K562 (cell line): ENCODE measurements around the gene RNU6-1. TPM values are rescaled to one million over a fixed set of nuclear protein-coding genes. Genes with fewer than 3 reads are reported as not detected.

Experiments used
- CREB1 ChIP-seq, 2 experiments: sonication (generic) in 1 of 2; formaldehyde crosslinking in 1 of 2; IDR thresholded peaks; 2 replicates each; pipeline versions ENCODE4 v1.6.1 to v1.8.0; 2012 to 2022; ENCODE audit warnings: inconsistent platforms in 1 of 2, mild to moderate bottlenecking in 1 of 2, missing genetic modification reagents in 1 of 2, moderate library complexity in 1 of 2
- MLLT1 ChIP-seq, 2 experiments: fragments of 450-650 bp; IDR thresholded peaks; 2 replicates each; pipeline ENCODE4 v1.6.1; 2016
- polyA plus RNA-seq, 8 experiments: library from polyadenylated mRNA; depleted of rRNA in 4 of 8; stranded (reverse) in 5 of 8; unstranded in 3 of 8; fragments of >200 nt; fragmentation: Nextera tagmentation in 2 of 8; fragmentation: Illumina TruSeq in 1 of 8; extraction: Ambion mirVana in 2 of 8; extraction: Trizol in 1 of 8; gene quantifications; 2 replicates each; pipeline versions ENCODE4 v1.2.1 to v1.2.3, GENCODE V29; 2011 to 2014; ENCODE audit warnings: inconsistent platforms in 1 of 8, missing spikeins in 1 of 8
- total RNA-seq, 7 experiments: library from RNA; depleted of rRNA in 6 of 7; stranded (reverse); fragments of >200 nt in 6 of 7; fragmentation: Illumina TruSeq in 2 of 7; extraction: Trizol in 2 of 7; gene quantifications; 2 replicates each; pipeline versions ENCODE4 v1.2.1 to v1.2.3, GENCODE V29; 2011 to 2021; ENCODE audit warnings: low replicate concordance in 1 of 7
- TF ChIP-seq, protein P1 (sequence below), 3 experiments: IDR thresholded peaks in 2 of 3; conservative IDR thresholded peaks in 1 of 3; 2 replicates each; pipeline ENCODE4 v1.5.1; 2011 to 2012; ENCODE audit warnings: low read length in 3 of 3, mild to moderate bottlenecking in 3 of 3, control low read depth in 2 of 3, improper control_type of control experiment in 1 of 3, inconsistent platforms in 1 of 3, low read depth in 1 of 3, mixed read lengths in 1 of 3, moderate library complexity in 1 of 3; ENCODE audit not compliant: insufficient read depth in 2 of 3

Gene RNU6-1
- total and polyA plus RNA-seq, 9 of the 15 experiments (the other 6 are each of a cell fraction or from before 2014, with no cell fraction given) = not detected

DNA sequence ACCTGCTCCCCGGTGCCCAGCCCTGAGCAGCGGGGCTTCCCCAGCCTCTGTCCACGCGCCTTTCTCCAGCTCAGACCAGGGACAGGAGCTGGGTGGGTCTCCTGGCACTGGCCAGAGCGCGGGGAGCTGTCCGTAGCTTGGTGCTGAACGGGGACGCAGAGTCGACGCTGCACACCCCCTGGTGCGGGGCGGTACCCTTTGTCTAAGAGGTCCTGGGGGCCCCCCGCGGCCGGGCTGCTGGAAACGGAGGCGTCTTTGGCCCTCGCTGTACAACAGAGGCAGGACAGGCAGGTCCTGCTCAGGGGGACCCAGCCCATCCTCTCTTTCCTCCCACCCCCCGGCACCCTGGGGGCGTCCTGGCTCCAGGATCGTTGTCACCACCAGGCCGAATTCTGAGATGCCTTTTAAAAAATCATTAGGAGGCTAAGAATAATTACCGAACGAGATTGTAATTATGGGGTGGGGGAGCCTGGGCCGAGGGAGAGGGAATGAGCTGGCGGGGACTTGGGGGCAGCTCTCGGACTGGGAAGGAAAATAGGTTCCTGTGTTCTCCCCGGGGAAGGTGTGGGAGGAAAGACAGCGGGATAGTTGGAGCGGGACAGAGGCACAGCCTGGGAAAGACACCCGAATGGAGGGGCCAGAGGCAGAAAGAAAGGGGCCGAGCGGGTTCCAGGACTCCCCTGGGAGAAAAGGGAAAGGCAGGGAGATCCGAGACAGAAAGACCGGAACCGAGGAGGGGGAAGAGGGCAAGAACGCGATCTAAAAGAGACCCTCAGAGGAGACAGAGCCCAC, 18.7 kb downstream of the RNU6-1 start (continued):
- TF ChIP-seq, protein P1, sequence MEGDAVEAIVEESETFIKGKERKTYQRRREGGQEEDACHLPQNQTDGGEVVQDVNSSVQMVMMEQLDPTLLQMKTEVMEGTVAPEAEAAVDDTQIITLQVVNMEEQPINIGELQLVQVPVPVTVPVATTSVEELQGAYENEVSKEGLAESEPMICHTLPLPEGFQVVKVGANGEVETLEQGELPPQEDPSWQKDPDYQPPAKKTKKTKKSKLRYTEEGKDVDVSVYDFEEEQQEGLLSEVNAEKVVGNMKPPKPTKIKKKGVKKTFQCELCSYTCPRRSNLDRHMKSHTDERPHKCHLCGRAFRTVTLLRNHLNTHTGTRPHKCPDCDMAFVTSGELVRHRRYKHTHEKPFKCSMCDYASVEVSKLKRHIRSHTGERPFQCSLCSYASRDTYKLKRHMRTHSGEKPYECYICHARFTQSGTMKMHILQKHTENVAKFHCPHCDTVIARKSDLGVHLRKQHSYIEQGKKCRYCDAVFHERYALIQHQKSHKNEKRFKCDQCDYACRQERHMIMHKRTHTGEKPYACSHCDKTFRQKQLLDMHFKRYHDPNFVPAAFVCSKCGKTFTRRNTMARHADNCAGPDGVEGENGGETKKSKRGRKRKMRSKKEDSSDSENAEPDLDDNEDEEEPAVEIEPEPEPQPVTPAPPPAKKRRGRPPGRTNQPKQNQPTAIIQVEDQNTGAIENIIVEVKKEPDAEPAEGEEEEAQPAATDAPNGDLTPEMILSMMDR (IDR thresholded peaks at IDR 0.05 in 2 of 3, conservative IDR thresholded peaks at IDR 0.05 in 1 of 3; ENCODE audit: insufficient read depth in 2 of 3, low read depth in 1 of 3, low read length in 3 of 3) = no peak
- no peak for TF ChIP-seq MLLT1 (IDR thresholded peaks at IDR 0.05)
- no peak for TF ChIP-seq CREB1 (IDR thresholded peaks at IDR 0.05)
- peak; percentile 39; the same call in 1 of the 2 replicates for TF ChIP-seq CREB1 (CRISPR knock-in tag; IDR thresholded peaks at IDR 0.05)
